HCT116 (cell line): ENCODE data around the gene BDKRB1. TPM values are rescaled to one million over a fixed set of nuclear protein-coding genes. Genes with fewer than 3 reads are reported as not detected.

ENCODE experiments used
- ATAC-seq: fragments of 200-7000 bp; cut with Tn5 transposase; 2 replicates; pipeline ENCODE4 v1.9.1; 2020; ENCODE audit warnings: mild to moderate bottlenecking, moderate library complexity
- BruUV-seq: library from RNA; stranded (reverse); fragments of 400-500 nt; replicated peaks from 2 replicates; lab custom pipeline; 2021; lab: Mats Ljungman, UMichigan
- CTCF ChIA-PET: fragments of 300-600 bp; sonication (Branson Sonifier 250); formaldehyde crosslinking; loops from one replicate; lab custom pipeline; 2021; ENCODE audit warnings: antibody characterized with exemption; lab: Charles Lee
- POLR2A ChIA-PET: fragments of 300-600, 350-600 bp; sonication (Branson Sonifier 250); formaldehyde crosslinking; loops from one replicate; lab custom pipeline; 2021; ENCODE audit warnings: antibody characterized with exemption; lab: Charles Lee
- RAD21 ChIA-PET, 2 experiments: fragments of 300-600 bp; sonication (Branson Sonifier 250); formaldehyde crosslinking; loops; one replicate each; lab custom pipeline; 2023; ENCODE audit warnings: low total read pairs in 2 of 2; ENCODE audit not compliant: uncharacterized antibody in 2 of 2, unreplicated experiment in 2 of 2, low non-redundant PET in 1 of 2; lab: Charles Lee
- DNase-seq: peaks from one replicate; pipeline ENCODE4 v3.0.0-alpha.2; 2010; ENCODE audit warnings: low read depth, low spot score
- H2AFZ ChIP-seq: fragments of 200-600 bp; shearing (Covaris generic), sonication (generic); 2 replicates; pipeline ENCODE4 v1.6.1; 2017; ENCODE audit warnings: low read depth, mixed run types, mixed read lengths, antibody characterized with exemption, low read length; ENCODE audit not compliant: poor library complexity, severe bottlenecking
- H3K27ac ChIP-seq: 2 replicates; pipeline ENCODE4 v1.5.1; 2012; ENCODE audit warnings: low read depth, low read length
- H3K27me3 ChIP-seq: fragments of 200-600 bp; sonication (generic); 2 replicates; pipeline ENCODE4 v1.6.1; 2016; ENCODE audit warnings: mixed run types, low read length, mixed read lengths; ENCODE audit not compliant: insufficient read depth
- H3K36me3 ChIP-seq, 2 experiments: fragments of 200-500 bp in 1 of 2; fragments of 200-600 bp in 1 of 2; sonication (Bioruptor generic) in 1 of 2; sonication (generic) in 1 of 2; 2 replicates each; pipeline versions ENCODE4 v1.5.1 to v1.6.1; 2014 to 2016; ENCODE audit warnings: low read length in 2 of 2, inconsistent platforms in 1 of 2, mixed read lengths in 1 of 2, mixed run types in 1 of 2; ENCODE audit not compliant: insufficient read depth in 2 of 2, control insufficient read depth in 1 of 2
- H3K4me1 ChIP-seq, 2 experiments: fragments of 200-600 bp in 1 of 2; sonication (generic) in 1 of 2; 2 replicates each; pipeline versions ENCODE4 v1.5.1 to v1.6.1; 2012 to 2017; ENCODE audit warnings: low read length in 2 of 2, inconsistent platforms in 1 of 2, mild to moderate bottlenecking in 1 of 2, mixed read lengths in 1 of 2, mixed run types in 1 of 2, moderate library complexity in 1 of 2; ENCODE audit not compliant: insufficient read depth in 2 of 2, control insufficient read depth in 1 of 2
- H3K4me2 ChIP-seq: fragments of 200-600 bp; sonication (generic); 2 replicates; pipeline ENCODE4 v1.6.1; 2017; ENCODE audit warnings: mixed run types, low read length, mixed read lengths
- H3K4me3 ChIP-seq, 2 experiments: fragments of 200-600 bp in 1 of 2; sonication (generic) in 1 of 2; replicated peaks in 1 of 2; 2 replicates each; pipeline ENCODE4 v1.5.1; 2011 to 2016; ENCODE audit warnings: low read length in 2 of 2, control low read depth in 1 of 2, low read depth in 1 of 2, mild to moderate bottlenecking in 1 of 2, mixed read lengths in 1 of 2, mixed run types in 1 of 2
- H3K79me2 ChIP-seq: fragments of 200-600 bp; sonication (generic); 2 replicates; pipeline ENCODE4 v1.6.1; 2017; ENCODE audit warnings: mild to moderate bottlenecking, mixed run types, low read length, moderate library complexity, mixed read lengths; ENCODE audit not compliant: insufficient read depth
- H3K9ac ChIP-seq: fragments of 200-600 bp; sonication (generic); 2 replicates; pipeline ENCODE4 v1.6.1; 2016; ENCODE audit warnings: low read length, mixed read lengths
- H3K9me2 ChIP-seq: fragments of 200-600 bp; sonication (generic), shearing (Covaris generic); 2 replicates; pipeline ENCODE4 v1.6.1; 2017; ENCODE audit warnings: mixed run types, mild to moderate bottlenecking, moderate library complexity; ENCODE audit not compliant: insufficient read depth
- H3K9me3 ChIP-seq, 2 experiments: fragments of 200-500 bp in 1 of 2; fragments of 200-600 bp in 1 of 2; sonication (Bioruptor generic) in 1 of 2; sonication (generic) in 1 of 2; 2 replicates each; pipeline ENCODE4 v1.6.1; 2014 to 2017; ENCODE audit warnings: low read length in 2 of 2, mixed read lengths in 2 of 2, inconsistent platforms in 1 of 2, low read depth in 1 of 2, mild to moderate bottlenecking in 1 of 2, mixed run types in 1 of 2, moderate library complexity in 1 of 2; ENCODE audit not compliant: control insufficient read depth in 1 of 2, insufficient read depth in 1 of 2
- H4K20me1 ChIP-seq: fragments of 200-600 bp; sonication (generic), shearing (Covaris generic); 2 replicates; pipeline ENCODE4 v1.6.1; 2017; ENCODE audit warnings: mixed run types, mild to moderate bottlenecking, moderate library complexity; ENCODE audit not compliant: insufficient read depth
- ATF3 ChIP-seq: IDR thresholded peaks from 2 replicates; pipeline ENCODE4 v1.6.1; 2012
- CBX3 ChIP-seq: IDR thresholded peaks from 2 replicates; pipeline ENCODE4 v1.6.1; 2012; ENCODE audit warnings: low read depth
- CEBPB ChIP-seq: IDR thresholded peaks from 2 replicates; pipeline ENCODE4 v1.6.1; 2012; ENCODE audit warnings: low read depth
- EGR1 ChIP-seq: IDR thresholded peaks from 2 replicates; pipeline ENCODE4 v1.6.1; 2012; ENCODE audit warnings: low read depth
- ELF1 ChIP-seq: IDR thresholded peaks from 2 replicates; pipeline ENCODE4 v1.6.1; 2012; ENCODE audit warnings: low read depth, borderline replicate concordance
- EZH2 ChIP-seq: fragments of 200-600 bp; sonication (generic); IDR thresholded peaks from 2 replicates; pipeline ENCODE4 v1.6.1; 2017; ENCODE audit warnings: antibody characterized with exemption, mixed run types
- EZH2phosphoT487 ChIP-seq: fragments of 200-600 bp; IDR thresholded peaks from 2 replicates; pipeline ENCODE4 v1.6.1; 2018; ENCODE audit warnings: antibody characterized with exemption, borderline replicate concordance
- JUND ChIP-seq: IDR thresholded peaks from 2 replicates; pipeline ENCODE4 v1.6.1; 2012
- POLR2A ChIP-seq: IDR thresholded peaks from 2 replicates; pipeline ENCODE4 v1.7.0; 2011; ENCODE audit warnings: borderline replicate concordance; ENCODE audit not compliant: insufficient read depth, insufficient read length; ENCODE audit errors: extremely low read depth
- POLR2AphosphoS5 ChIP-seq: IDR thresholded peaks from 2 replicates; pipeline ENCODE4 v1.6.1; 2011; ENCODE audit warnings: mild to moderate bottlenecking, low read depth, low read length, moderate library complexity
- RAD21 ChIP-seq: IDR thresholded peaks from 2 replicates; pipeline ENCODE4 v1.6.1; 2012; ENCODE audit warnings: low read depth, mild to moderate bottlenecking
- REST ChIP-seq: IDR thresholded peaks from 2 replicates; pipeline ENCODE4 v1.6.1; 2012; ENCODE audit warnings: low read depth
- SIN3A ChIP-seq: IDR thresholded peaks from 2 replicates; pipeline ENCODE4 v1.6.1; 2012; ENCODE audit warnings: low read depth
- SP1 ChIP-seq: IDR thresholded peaks from 2 replicates; pipeline ENCODE4 v1.6.1; 2012; ENCODE audit warnings: low read depth
- SRF ChIP-seq: IDR thresholded peaks from 2 replicates; pipeline ENCODE4 v1.6.1; 2012; ENCODE audit warnings: low read depth
- TCF7L2 ChIP-seq: IDR thresholded peaks from 2 replicates; pipeline ENCODE4 v1.7.0; 2011; ENCODE audit warnings: borderline replicate concordance, inconsistent platforms; ENCODE audit not compliant: insufficient read depth, insufficient read length; ENCODE audit errors: extremely low read depth
- ZBTB33 ChIP-seq: IDR thresholded peaks from 2 replicates; pipeline ENCODE4 v1.6.1; 2011; ENCODE audit warnings: mild to moderate bottlenecking, low read length, moderate library complexity; ENCODE audit not compliant: insufficient replicate concordance; ENCODE audit errors: extremely low read depth
- ZFX ChIP-seq: fragments of 450-650 bp; IDR thresholded peaks from 2 replicates; pipeline ENCODE4 v1.6.1; 2017
- ZNF274 ChIP-seq: fragments of 200-500 bp; sonication (Bioruptor generic); IDR thresholded peaks from 2 replicates; pipeline ENCODE4 v1.6.1; 2014; ENCODE audit warnings: mild to moderate bottlenecking, low read depth, low read length, inconsistent platforms
- intact Hi-C: fragments of 100-400 bp; cut with micrococcal nuclease; formaldehyde crosslinking; loops from 2 replicates; pipeline ENCODE4 v1.10.0; 2022
- total RNA-seq: library from RNA; stranded (reverse); gene quantifications from one replicate; pipeline ENCODE4 v1.2.1, GENCODE V29; 2021; ENCODE audit not compliant: unreplicated experiment
- TF ChIP-seq, protein P1 (sequence below), 3 experiments: fragments of 200-600 bp in 1 of 3; sonication (generic) in 1 of 3; IDR thresholded peaks in 2 of 3; conservative IDR thresholded peaks in 1 of 3; 2 replicates each; pipeline ENCODE4 v1.5.1; 2012 to 2017; ENCODE audit warnings: low read depth in 2 of 3, low read length in 2 of 3, antibody characterized with exemption in 1 of 3, borderline replicate concordance in 1 of 3, control low read depth in 1 of 3, mild to moderate bottlenecking in 1 of 3, mixed read lengths in 1 of 3, mixed run types in 1 of 3, moderate library complexity in 1 of 3; ENCODE audit not compliant: insufficient read depth in 1 of 3

Gene BDKRB1
- total RNA-seq, 1 experiment from 2014 or later, result not detected

- Histone ChIP-seq H3K79me2 (no peaks in the 10 kb centered on the region), H3K9me3 (peaks cover 0 to 9% of the 10 kb centered on the region in 2 experiments; a peak in 1 of 4 replicates), H3K27me3 (no peaks in the 10 kb centered on the region), H3K9ac (no peak overlapping the region), H4K20me1 (no peaks in the 10 kb centered on the region), H3K4me2 (no peak overlapping the region), H2AFZ (no peak overlapping the region), H3K4me3 (no peak overlapping the region), H3K36me3 (no peaks in the 10 kb centered on the region), H3K4me1 (no peaks in the 10 kb centered on the region), H3K27ac (no peak overlapping the region), H3K9me2 (no peaks in the 10 kb centered on the region)
- no TSS peak for BruUV-seq
- ATAC-seq, result no peak
- CTCF ChIA-PET, result interaction anchor here (0.9 to 1.6 kb wide), 2 partner anchors 170 to 172 kb away, joined by 3 to 4 read pairs; no protein-coding TSS in a partner anchor
- intact Hi-C loops, result no loop called here
- no peak for TF ChIP-seq SIN3A
- TF ChIP-seq ATF3, result no peak
- no peak for TF ChIP-seq EGR1
- TF ChIP-seq EZH2, result no peak
- TF ChIP-seq SRF, result no peak
- TF ChIP-seq RAD21, result no peak
- no peak for TF ChIP-seq EZH2phosphoT487
- TF ChIP-seq ELF1, result no peak
- no peak for TF ChIP-seq SP1
- no peak for TF ChIP-seq REST
- TF ChIP-seq POLR2A, result no peak
- TF ChIP-seq CBX3, result no peak
- TF ChIP-seq, protein P1, sequence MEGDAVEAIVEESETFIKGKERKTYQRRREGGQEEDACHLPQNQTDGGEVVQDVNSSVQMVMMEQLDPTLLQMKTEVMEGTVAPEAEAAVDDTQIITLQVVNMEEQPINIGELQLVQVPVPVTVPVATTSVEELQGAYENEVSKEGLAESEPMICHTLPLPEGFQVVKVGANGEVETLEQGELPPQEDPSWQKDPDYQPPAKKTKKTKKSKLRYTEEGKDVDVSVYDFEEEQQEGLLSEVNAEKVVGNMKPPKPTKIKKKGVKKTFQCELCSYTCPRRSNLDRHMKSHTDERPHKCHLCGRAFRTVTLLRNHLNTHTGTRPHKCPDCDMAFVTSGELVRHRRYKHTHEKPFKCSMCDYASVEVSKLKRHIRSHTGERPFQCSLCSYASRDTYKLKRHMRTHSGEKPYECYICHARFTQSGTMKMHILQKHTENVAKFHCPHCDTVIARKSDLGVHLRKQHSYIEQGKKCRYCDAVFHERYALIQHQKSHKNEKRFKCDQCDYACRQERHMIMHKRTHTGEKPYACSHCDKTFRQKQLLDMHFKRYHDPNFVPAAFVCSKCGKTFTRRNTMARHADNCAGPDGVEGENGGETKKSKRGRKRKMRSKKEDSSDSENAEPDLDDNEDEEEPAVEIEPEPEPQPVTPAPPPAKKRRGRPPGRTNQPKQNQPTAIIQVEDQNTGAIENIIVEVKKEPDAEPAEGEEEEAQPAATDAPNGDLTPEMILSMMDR (IDR thresholded peaks at IDR 0.05 in 2 of 3, conservative IDR thresholded peaks at IDR 0.05 in 1 of 3; ENCODE audit: borderline replicate concordance in 1 of 3, insufficient read depth in 1 of 3, low read depth in 2 of 3, low read length in 2 of 3), result no peak
- no peak for TF ChIP-seq POLR2AphosphoS5
- no peak for TF ChIP-seq CEBPB
- no peak for TF ChIP-seq ZNF274
- TF ChIP-seq ZBTB33, result no peak
- no peak for TF ChIP-seq TCF7L2
- TF ChIP-seq ZFX, result no peak
- TF ChIP-seq JUND, result no peak
- POLR2A ChIA-PET, result no interaction called here
- DNase-seq, result no peak
- RAD21 ChIA-PET, result interaction anchor here in 1 of 2 experiments (0.6 kb wide), 1 partner anchor 871 kb away, joined by 5 read pairs; no protein-coding TSS in a partner anchor
Observed at GRCh38 chr14:96270565-96271420, 14.8 kb downstream of the BDKRB1 start.
